Mesenchymal stem cell (in vitro differentiated cells and primary cell): Measurements from ENCODE around the gene IKZF1.

Source experiments
- DNase-seq: peaks from one replicate; pipeline ENCODE4 v3.0.0-alpha.2; 2013
- H2AFZ ChIP-seq: one replicate; pipeline ENCODE4 v1.6.1; 2013; ENCODE audit warnings: low read depth, mild to moderate bottlenecking, control low read depth, inconsistent platforms, low read length, moderate library complexity
- H2AK5ac ChIP-seq: 2 replicates; pipeline ENCODE4 v1.6.1; 2013; ENCODE audit warnings: low read length, moderate library complexity, mild to moderate bottlenecking, inconsistent platforms; ENCODE audit not compliant: severe bottlenecking
- H2BK120ac ChIP-seq: one replicate; pipeline ENCODE4 v1.6.1; 2013; ENCODE audit warnings: low read depth, mild to moderate bottlenecking, inconsistent platforms, low read length, moderate library complexity
- H2BK12ac ChIP-seq, 2 experiments: one replicate each; pipeline ENCODE4 v1.6.1; 2013; ENCODE audit warnings: inconsistent platforms in 2 of 2, low read length in 2 of 2, mild to moderate bottlenecking in 2 of 2, moderate library complexity in 2 of 2, control low read depth in 1 of 2
- H2BK15ac ChIP-seq: one replicate; pipeline ENCODE4 v1.6.1; 2013; ENCODE audit warnings: mild to moderate bottlenecking, low read depth, inconsistent platforms; ENCODE audit not compliant: poor library complexity, severe bottlenecking
- H2BK5ac ChIP-seq: 2 replicates; pipeline ENCODE4 v1.6.1; 2013; ENCODE audit warnings: low read depth, mild to moderate bottlenecking, low read length, control low read depth, inconsistent platforms; ENCODE audit not compliant: poor library complexity, severe bottlenecking
- H3K14ac ChIP-seq, 2 experiments: one replicate each; pipeline ENCODE4 v1.6.1; 2013; ENCODE audit warnings: inconsistent platforms in 2 of 2, low read length in 2 of 2, control low read depth in 1 of 2, mild to moderate bottlenecking in 1 of 2, moderate library complexity in 1 of 2
- H3K18ac ChIP-seq, 2 experiments: one replicate each; pipeline ENCODE4 v1.6.1; 2013; ENCODE audit warnings: inconsistent platforms in 2 of 2, low read length in 2 of 2, control low read depth in 1 of 2, low read depth in 1 of 2, mild to moderate bottlenecking in 1 of 2
- H3K23ac ChIP-seq, 2 experiments: one replicate each; pipeline ENCODE4 v1.6.1; 2013; ENCODE audit warnings: inconsistent platforms in 2 of 2, low read length in 2 of 2, mild to moderate bottlenecking in 2 of 2, moderate library complexity in 2 of 2, control low read depth in 1 of 2
- H3K27ac ChIP-seq: 2 replicates; pipeline ENCODE4 v1.5.1; 2013; ENCODE audit warnings: mild to moderate bottlenecking, moderate library complexity, low read length, control low read depth, inconsistent platforms; ENCODE audit not compliant: poor library complexity, severe bottlenecking
- H3K27me3 ChIP-seq, 2 experiments: 2 replicates each; pipeline versions ENCODE4 v1.6.1 to v1.7.0; 2013; ENCODE audit warnings: low read length in 2 of 2, mild to moderate bottlenecking in 2 of 2, moderate library complexity in 2 of 2, control low read depth in 1 of 2, inconsistent platforms in 1 of 2; ENCODE audit not compliant: control insufficient read depth in 1 of 2, insufficient read depth in 1 of 2
- H3K36me3 ChIP-seq, 2 experiments: 2 replicates each; pipeline versions ENCODE4 v1.6.1 to v1.7.0; 2013; ENCODE audit warnings: low read length in 2 of 2, control low read depth in 1 of 2, inconsistent platforms in 1 of 2, low read depth in 1 of 2, mild to moderate bottlenecking in 1 of 2; ENCODE audit not compliant: insufficient read depth in 2 of 2, control insufficient read depth in 1 of 2
- H3K4ac ChIP-seq, 2 experiments: one replicate each; pipeline ENCODE4 v1.6.1; 2013; ENCODE audit warnings: inconsistent platforms in 2 of 2, low read length in 2 of 2, mild to moderate bottlenecking in 2 of 2, moderate library complexity in 2 of 2, control low read depth in 1 of 2, low read depth in 1 of 2
- H3K4me1 ChIP-seq: 2 replicates; pipeline ENCODE4 v1.6.1; 2013; ENCODE audit warnings: low read depth, low read length, control low read depth; ENCODE audit not compliant: control insufficient read depth, insufficient read depth
- H3K4me2 ChIP-seq: 2 replicates; pipeline ENCODE4 v1.6.1; 2013; ENCODE audit warnings: low read length, mild to moderate bottlenecking, inconsistent platforms; ENCODE audit not compliant: poor library complexity, severe bottlenecking
- H3K4me3 ChIP-seq, 2 experiments: 2 replicates each; pipeline versions ENCODE4 v1.5.1 to v1.7.0; 2013; ENCODE audit warnings: low read length in 2 of 2, mild to moderate bottlenecking in 2 of 2, control low read depth in 1 of 2, low read depth in 1 of 2; ENCODE audit not compliant: insufficient read depth in 1 of 2
- H3K79me1 ChIP-seq: replicated peaks from 2 replicates; pipeline ENCODE4 v1.6.1; 2013; ENCODE audit warnings: mild to moderate bottlenecking, control low read depth, low read length, inconsistent platforms; ENCODE audit not compliant: poor library complexity, severe bottlenecking
- H3K9ac ChIP-seq: 2 replicates; pipeline ENCODE4 v1.7.0; 2013; ENCODE audit warnings: mild to moderate bottlenecking, low read length, moderate library complexity
- H3K9me3 ChIP-seq: 2 replicates; pipeline ENCODE4 v1.7.0; 2013; ENCODE audit warnings: mild to moderate bottlenecking, low read length; ENCODE audit not compliant: control insufficient read depth
- H4K8ac ChIP-seq: one replicate; pipeline ENCODE4 v1.6.1; 2013; ENCODE audit warnings: inconsistent platforms, mild to moderate bottlenecking, low read length, moderate library complexity
- H4K91ac ChIP-seq: one replicate; pipeline ENCODE4 v1.6.1; 2013; ENCODE audit warnings: mild to moderate bottlenecking, low read length, inconsistent platforms
- WGBS: methylation state at CpG from one replicate; pipeline ENCODE4 v1.1.7; 2013; ENCODE audit warnings: mixed read lengths; 5-methylcytosine and 5-hydroxymethylcytosine counted together

The IKZF1 gene

DNA sequence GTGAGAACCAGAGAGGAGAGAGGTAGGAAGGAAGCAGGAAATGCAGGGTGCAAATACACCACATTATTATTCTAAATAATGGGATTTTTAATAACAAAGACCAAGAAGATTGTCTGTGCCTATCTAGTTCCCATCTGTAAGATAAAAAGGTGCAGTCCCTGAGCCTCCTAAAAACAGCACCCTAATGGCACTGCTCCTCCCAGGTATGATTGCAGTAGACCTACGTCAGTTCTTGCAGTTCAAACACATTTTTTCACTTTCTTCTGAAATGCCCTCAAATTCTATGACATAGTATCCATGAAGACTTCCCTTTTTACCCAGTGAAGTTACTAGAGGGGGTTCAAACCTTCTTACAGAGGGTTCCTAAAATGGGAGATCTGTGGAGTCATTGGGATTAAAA, 75.0 kb downstream of the IKZF1 start:
- no peak overlapping the region for H4K8ac ChIP-seq
- H2BK120ac ChIP-seq, result no peak overlapping the region
- H2BK12ac ChIP-seq, result no peak overlapping the region
- no peak overlapping the region for H3K23ac ChIP-seq
- no peak overlapping the region for H3K4ac ChIP-seq
- H3K4me2 ChIP-seq, result no peak overlapping the region
- 56% methylated on average over 1 of the region's 1 CpG for WGBS
- no peak overlapping the region for H3K4me3 ChIP-seq
- H3K36me3 ChIP-seq, result no peaks in the 10 kb centered on the region
- no peaks in the 10 kb centered on the region for H3K9me3 ChIP-seq
- peaks cover 17 to 40% of the 10 kb centered on the region in 2 experiments for H3K27me3 ChIP-seq
- no peak overlapping the region for H2AFZ ChIP-seq
- no peak overlapping the region for H2BK15ac ChIP-seq
- H3K9ac ChIP-seq, result no peak overlapping the region
- no peak for DNase-seq
- H3K18ac ChIP-seq, result no peak overlapping the region
- no peak overlapping the region for H2AK5ac ChIP-seq
- H3K27ac ChIP-seq, result no peak overlapping the region
- H3K79me1 ChIP-seq, result no peaks in the 10 kb centered on the region
- H2BK5ac ChIP-seq, result no peak overlapping the region
- H3K4me1 ChIP-seq, result no peaks in the 10 kb centered on the region
- no peak overlapping the region for H3K14ac ChIP-seq
- no peak overlapping the region for H4K91ac ChIP-seq

DNA sequence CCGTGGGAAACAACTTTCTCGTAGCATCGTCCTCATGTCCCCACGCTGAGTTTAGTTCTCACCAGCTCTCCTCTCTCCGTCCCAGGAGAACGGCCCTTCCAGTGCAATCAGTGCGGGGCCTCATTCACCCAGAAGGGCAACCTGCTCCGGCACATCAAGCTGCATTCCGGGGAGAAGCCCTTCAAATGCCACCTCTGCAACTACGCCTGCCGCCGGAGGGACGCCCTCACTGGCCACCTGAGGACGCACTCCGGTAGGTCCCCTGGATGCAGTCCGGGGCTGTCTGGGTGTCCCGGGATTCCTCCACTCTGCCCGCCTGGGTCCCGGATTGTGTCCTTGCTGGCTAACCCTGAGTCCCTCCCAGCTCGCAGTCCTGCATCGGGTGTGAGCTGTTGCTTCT, 77.9 kb downstream of the IKZF1 start:
- Histone ChIP-seq H3K23ac (no peak overlapping the region), H3K4me1 (no peaks in the 10 kb centered on the region), H2BK15ac (no peak overlapping the region), H2AFZ (no peak overlapping the region), H4K91ac (no peak overlapping the region), H3K4me3 (no peak overlapping the region), H2BK5ac (no peak overlapping the region), H2BK12ac (no peak overlapping the region), H3K18ac (no peak overlapping the region), H3K79me1 (no peaks in the 10 kb centered on the region), H3K9me3 (no peaks in the 10 kb centered on the region), H4K8ac (no peak overlapping the region), H2BK120ac (no peak overlapping the region), H3K36me3 (no peaks in the 10 kb centered on the region), H3K9ac (no peak overlapping the region), H3K27me3 (peaks cover 23 to 40% of the 10 kb centered on the region in 2 experiments), H3K4ac (no peak overlapping the region), H3K14ac (no peak overlapping the region), H3K4me2 (no peak overlapping the region), H3K27ac (no peak overlapping the region), H2AK5ac (no peak overlapping the region)
- WGBS, result 84% methylated on average over 21 of the region's 21 CpGs
- DNase-seq, result no peak

DNA sequence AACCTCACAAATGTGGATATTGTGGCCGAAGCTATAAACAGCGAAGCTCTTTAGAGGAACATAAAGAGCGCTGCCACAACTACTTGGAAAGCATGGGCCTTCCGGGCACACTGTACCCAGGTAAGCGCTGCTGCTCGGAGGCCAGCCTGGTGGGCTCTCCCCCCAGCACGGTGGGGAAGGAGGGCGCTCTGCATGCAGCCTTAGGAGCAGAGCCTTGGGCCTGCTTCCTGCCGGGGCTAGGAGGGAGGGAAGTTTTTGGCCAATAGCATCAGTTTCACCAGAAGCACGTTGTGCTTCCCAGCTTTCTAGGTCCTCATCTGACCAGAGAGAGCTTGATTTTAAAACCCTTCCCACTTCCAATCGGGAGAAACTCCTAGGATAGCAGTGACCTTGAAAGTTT, 82.8 kb downstream of the IKZF1 start:
- H3K4me1 ChIP-seq, result no peaks in the 10 kb centered on the region
- H2BK5ac ChIP-seq, result no peak overlapping the region
- no peak overlapping the region for H3K4me2 ChIP-seq
- no peak overlapping the region for H2BK12ac ChIP-seq
- DNase-seq, result no peak
- no peak overlapping the region for H4K8ac ChIP-seq
- H2AFZ ChIP-seq, result no peak overlapping the region
- H2AK5ac ChIP-seq, result no peak overlapping the region
- no peak overlapping the region for H3K4ac ChIP-seq
- no peaks in the 10 kb centered on the region for H3K9me3 ChIP-seq
- H3K4me3 ChIP-seq, result no peak overlapping the region
- H2BK15ac ChIP-seq, result no peak overlapping the region
- no peak overlapping the region for H3K14ac ChIP-seq
- H3K27me3 ChIP-seq, result peaks cover 14 to 36% of the 10 kb centered on the region in 2 experiments
- H3K36me3 ChIP-seq, result no peaks in the 10 kb centered on the region
- 94% methylated on average over 9 of the region's 11 CpGs for WGBS
- no peak overlapping the region for H2BK120ac ChIP-seq
- H3K79me1 ChIP-seq, result no peaks in the 10 kb centered on the region
- H3K9ac ChIP-seq, result no peak overlapping the region
- H3K27ac ChIP-seq, result no peak overlapping the region
- H3K18ac ChIP-seq, result no peak overlapping the region
- H3K23ac ChIP-seq, result no peak overlapping the region
- H4K91ac ChIP-seq, result no peak overlapping the region

DNA sequence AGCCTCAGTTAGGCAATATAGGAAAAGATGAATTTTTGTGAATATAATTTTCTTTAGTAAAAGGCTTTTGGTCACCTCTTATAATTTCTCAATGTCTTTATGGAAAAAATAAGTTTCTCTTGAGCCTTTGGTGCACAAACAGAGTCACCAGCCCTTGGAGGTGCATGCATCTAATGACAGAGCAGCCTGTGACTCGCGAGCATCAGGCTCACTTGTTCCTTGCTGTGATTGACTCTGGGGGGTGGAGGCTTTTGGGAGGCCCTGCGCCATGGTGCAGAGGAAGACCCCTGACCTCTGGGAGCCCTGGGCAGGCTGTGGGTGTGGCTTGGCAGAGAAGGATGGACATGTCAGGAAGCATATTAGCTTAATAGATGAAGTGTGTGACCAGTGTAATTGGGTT, 85.4 kb downstream of the IKZF1 start:
- H3K9me3 ChIP-seq, result no peaks in the 10 kb centered on the region
- peak overlapping the region; percentile 28 for H4K91ac ChIP-seq
- H2AK5ac ChIP-seq, result no peak overlapping the region
- no peak overlapping the region for H2AFZ ChIP-seq
- no peak overlapping the region for H3K27ac ChIP-seq
- no peak overlapping the region for H4K8ac ChIP-seq
- no peak overlapping the region for H2BK15ac ChIP-seq
- no peak overlapping the region for H2BK12ac ChIP-seq
- H3K4me2 ChIP-seq, result no peak overlapping the region
- H3K4me3 ChIP-seq, result no peak overlapping the region
- H3K27me3 ChIP-seq, result peaks cover 7 to 24% of the 10 kb centered on the region in 2 experiments
- no peaks in the 10 kb centered on the region for H3K79me1 ChIP-seq
- H3K36me3 ChIP-seq, result no peaks in the 10 kb centered on the region
- H2BK120ac ChIP-seq, result no peak overlapping the region
- no peak overlapping the region for H3K23ac ChIP-seq
- no peak for DNase-seq
- no peak overlapping the region for H3K4ac ChIP-seq
- no peak overlapping the region for H3K14ac ChIP-seq
- no peaks in the 10 kb centered on the region for H3K4me1 ChIP-seq
- no peak overlapping the region for H2BK5ac ChIP-seq
- no peak overlapping the region for H3K18ac ChIP-seq
- 90% methylated on average over 3 of the region's 3 CpGs for WGBS
- H3K9ac ChIP-seq, result no peak overlapping the region
